Hepatocyte (in vitro differentiated cells): ENCODE data around the gene INO80D. TPM values are rescaled to one million over a fixed set of nuclear protein-coding genes. Genes with fewer than 3 reads are reported as not detected.

Experiments used
- DNase-seq: peaks from one replicate; pipeline ENCODE4 v3.0.0-alpha.2; 2016; ENCODE audit warnings: low spot score
- H2AFZ ChIP-seq: fragments of 200-600 bp; sonication (generic); 2 replicates; pipeline ENCODE4 v1.6.0; 2016; ENCODE audit warnings: antibody characterized with exemption, mild to moderate bottlenecking
- H3K27ac ChIP-seq: fragments of 200-600 bp; sonication (generic); 2 replicates; pipeline ENCODE4 v1.5.1; 2016; ENCODE audit warnings: mild to moderate bottlenecking
- H3K27me3 ChIP-seq: fragments of 200-600 bp; sonication (generic); 2 replicates; pipeline ENCODE4 v1.6.1; 2016
- H3K36me3 ChIP-seq: fragments of 200-600 bp; sonication (generic); replicated peaks from 2 replicates; pipeline ENCODE4 v1.5.1; 2016; ENCODE audit warnings: low read depth; ENCODE audit not compliant: insufficient read depth
- H3K4me1 ChIP-seq: fragments of 200-600 bp; sonication (generic); 2 replicates; pipeline ENCODE4 v1.5.1; 2016; ENCODE audit warnings: mild to moderate bottlenecking, moderate library complexity; ENCODE audit not compliant: insufficient read depth
- H3K4me2 ChIP-seq: fragments of 200-600 bp; sonication (generic); 2 replicates; pipeline ENCODE4 v1.6.0; 2016
- H3K4me3 ChIP-seq: fragments of 200-600 bp; sonication (generic); 2 replicates; pipeline ENCODE4 v1.5.1; 2016; ENCODE audit warnings: mild to moderate bottlenecking
- H3K79me2 ChIP-seq: fragments of 200-600 bp; sonication (generic); 2 replicates; pipeline ENCODE4 v1.6.0; 2017; ENCODE audit warnings: mild to moderate bottlenecking
- H3K9me2 ChIP-seq: fragments of 200-600 bp; sonication (generic); replicated peaks from 2 replicates; pipeline ENCODE4 v1.6.0; 2017; ENCODE audit warnings: mild to moderate bottlenecking; ENCODE audit not compliant: insufficient read depth
- H3K9me3 ChIP-seq: fragments of 200-600 bp; sonication (generic); 2 replicates; pipeline ENCODE4 v1.5.1; 2016; ENCODE audit warnings: low read depth, mild to moderate bottlenecking
- H4K20me1 ChIP-seq: fragments of 200-600 bp; sonication (generic); 2 replicates; pipeline ENCODE4 v1.6.0; 2016; ENCODE audit warnings: mild to moderate bottlenecking; ENCODE audit not compliant: insufficient read depth, poor library complexity, severe bottlenecking
- EZH2 ChIP-seq: fragments of 200-600 bp; sonication (generic); IDR thresholded peaks from 2 replicates; pipeline ENCODE4 v1.6.1; 2016; ENCODE audit warnings: antibody characterized with exemption, mild to moderate bottlenecking, borderline replicate concordance
- EZH2phosphoT487 ChIP-seq: fragments of 200-600 bp; sonication (generic); IDR thresholded peaks from one replicate; pipeline ENCODE4 v1.6.1; 2018; ENCODE audit warnings: antibody characterized with exemption, mild to moderate bottlenecking, low read depth, moderate library complexity; ENCODE audit not compliant: unreplicated experiment, severe bottlenecking
- WGBS: methylation state at CpG from one replicate; pipeline ENCODE4 v1.1.6; 2016; ENCODE audit warnings: low lambda C conversion rate; ENCODE audit errors: missing lambda C conversion rate; 5-methylcytosine and 5-hydroxymethylcytosine counted together
- polyA plus RNA-seq: library from polyadenylated mRNA; unstranded; fragments of >200 nt; fragmentation: Nextera tagmentation; extraction: Ambion mirVana; gene quantifications from 2 replicates; pipeline ENCODE4 v1.2.1, GENCODE V29; 2016
- total RNA-seq: library from RNA; depleted of rRNA; stranded (reverse); fragments of >200 nt; gene quantifications from 2 replicates; pipeline ENCODE4 v1.2.3, GENCODE V29; 2014
- TF ChIP-seq, protein P1 (sequence below): fragments of 200-600 bp; sonication (generic); IDR thresholded peaks from 2 replicates; pipeline ENCODE4 v1.5.1; 2016; ENCODE audit warnings: antibody characterized with exemption, mild to moderate bottlenecking; ENCODE audit not compliant: poor library complexity

Gene INO80D
- total and polyA plus RNA-seq, 2 experiments from 2014 or later, result 6.6 to 15.0 TPM

GRCh38 chr2:206116278-206116677 lies 30.3 kb upstream of the INO80D start:
- no peak overlapping the region for H2AFZ ChIP-seq
- no peaks in the 10 kb centered on the region for H3K36me3 ChIP-seq
- no peaks in the 10 kb centered on the region for H3K27me3 ChIP-seq
- no peak overlapping the region for H3K27ac ChIP-seq
- TF ChIP-seq, protein P1, sequence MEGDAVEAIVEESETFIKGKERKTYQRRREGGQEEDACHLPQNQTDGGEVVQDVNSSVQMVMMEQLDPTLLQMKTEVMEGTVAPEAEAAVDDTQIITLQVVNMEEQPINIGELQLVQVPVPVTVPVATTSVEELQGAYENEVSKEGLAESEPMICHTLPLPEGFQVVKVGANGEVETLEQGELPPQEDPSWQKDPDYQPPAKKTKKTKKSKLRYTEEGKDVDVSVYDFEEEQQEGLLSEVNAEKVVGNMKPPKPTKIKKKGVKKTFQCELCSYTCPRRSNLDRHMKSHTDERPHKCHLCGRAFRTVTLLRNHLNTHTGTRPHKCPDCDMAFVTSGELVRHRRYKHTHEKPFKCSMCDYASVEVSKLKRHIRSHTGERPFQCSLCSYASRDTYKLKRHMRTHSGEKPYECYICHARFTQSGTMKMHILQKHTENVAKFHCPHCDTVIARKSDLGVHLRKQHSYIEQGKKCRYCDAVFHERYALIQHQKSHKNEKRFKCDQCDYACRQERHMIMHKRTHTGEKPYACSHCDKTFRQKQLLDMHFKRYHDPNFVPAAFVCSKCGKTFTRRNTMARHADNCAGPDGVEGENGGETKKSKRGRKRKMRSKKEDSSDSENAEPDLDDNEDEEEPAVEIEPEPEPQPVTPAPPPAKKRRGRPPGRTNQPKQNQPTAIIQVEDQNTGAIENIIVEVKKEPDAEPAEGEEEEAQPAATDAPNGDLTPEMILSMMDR, result no peak
- TF ChIP-seq EZH2phosphoT487, result no peak
- no peak for TF ChIP-seq EZH2
- no peak for DNase-seq
- H3K4me2 ChIP-seq, result no peak overlapping the region
- H3K4me3 ChIP-seq, result no peak overlapping the region
- no peaks in the 10 kb centered on the region for H3K4me1 ChIP-seq
- H3K9me2 ChIP-seq, result no peaks in the 10 kb centered on the region
- H4K20me1 ChIP-seq, result no peaks in the 10 kb centered on the region
- no peaks in the 10 kb centered on the region for H3K79me2 ChIP-seq
- H3K9me3 ChIP-seq, result no peaks in the 10 kb centered on the region
- WGBS, result 98% methylated on average over 21 of the region's 21 CpGs

- no peak overlapping the region for H3K4me2 ChIP-seq
- no peaks in the 10 kb centered on the region for H3K79me2 ChIP-seq
- H3K9me3 ChIP-seq, result no peaks in the 10 kb centered on the region
- 95% methylated on average over 3 of the region's 3 CpGs for WGBS
- H3K9me2 ChIP-seq, result no peaks in the 10 kb centered on the region
- no peaks in the 10 kb centered on the region for H4K20me1 ChIP-seq
- peak; percentile 8 for DNase-seq
- no peak overlapping the region for H3K4me3 ChIP-seq
- no peaks in the 10 kb centered on the region for H3K4me1 ChIP-seq
- TF ChIP-seq, protein P1, result no peak
- TF ChIP-seq EZH2, result no peak
- TF ChIP-seq EZH2phosphoT487, result no peak
- H3K27me3 ChIP-seq, result no peaks in the 10 kb centered on the region
- H3K36me3 ChIP-seq, result no peaks in the 10 kb centered on the region
- no peak overlapping the region for H3K27ac ChIP-seq
- H2AFZ ChIP-seq, result no peak overlapping the region
Observed at GRCh38 chr2:206115026-206115578, 29.1 kb upstream of the INO80D start.

- DNase-seq, result no peak
- H3K79me2 ChIP-seq, result no peaks in the 10 kb centered on the region
- WGBS, result 92% methylated on average over 7 of the region's 7 CpGs
- TF ChIP-seq, protein P1, result no peak
- TF ChIP-seq EZH2 (no peak), EZH2phosphoT487 (no peak)
- H4K20me1 ChIP-seq, result no peaks in the 10 kb centered on the region
- no peak overlapping the region for H3K4me2 ChIP-seq
- no peak overlapping the region for H3K4me3 ChIP-seq
- H3K4me1 ChIP-seq, result no peaks in the 10 kb centered on the region
- no peak overlapping the region for H2AFZ ChIP-seq
- H3K36me3 ChIP-seq, result no peaks in the 10 kb centered on the region
- H3K9me2 ChIP-seq, result no peaks in the 10 kb centered on the region
- H3K27ac ChIP-seq, result no peak overlapping the region
- H3K9me3 ChIP-seq, result no peaks in the 10 kb centered on the region
- no peaks in the 10 kb centered on the region for H3K27me3 ChIP-seq
Observed at GRCh38 chr2:206112846-206113547, 27.0 kb upstream of the INO80D start.
